GM19452 (cell line): ENCODE data around the gene ICOSLG.
"Not testable (repeated sequence)": the region's sequence is repeated elsewhere in the genome, so short reads cannot be mapped to it uniquely, and the experiment has no call there.

Experiments used
- ATAC-seq: cut with Tn5 transposase; IDR thresholded peaks from one replicate; pipeline ENCODE4 v1.9.1; 2021; ENCODE audit not compliant: unreplicated experiment

Gene ICOSLG

DNA sequence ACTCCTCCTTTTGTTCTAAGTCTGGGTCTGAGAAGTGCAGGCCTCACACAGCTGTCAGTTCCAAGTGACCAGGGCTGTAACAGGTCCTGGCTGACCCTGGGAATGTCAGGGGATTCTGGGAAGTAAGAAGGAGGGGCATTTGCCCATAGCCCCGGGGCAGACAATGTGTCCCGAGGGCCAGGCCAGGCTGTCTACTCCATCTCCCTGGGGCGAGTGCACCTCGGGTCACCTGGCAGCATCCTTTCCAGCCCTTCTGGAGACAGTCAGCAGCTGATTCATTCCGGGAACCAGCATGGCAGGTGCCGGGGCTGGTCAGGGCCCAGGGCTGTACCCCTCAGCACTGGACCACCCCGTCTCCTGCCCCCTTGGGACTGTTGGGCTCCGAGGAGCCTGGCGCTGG lies 13.1 kb downstream of the ICOSLG start:
- not testable (repeated sequence) for ATAC-seq

DNA sequence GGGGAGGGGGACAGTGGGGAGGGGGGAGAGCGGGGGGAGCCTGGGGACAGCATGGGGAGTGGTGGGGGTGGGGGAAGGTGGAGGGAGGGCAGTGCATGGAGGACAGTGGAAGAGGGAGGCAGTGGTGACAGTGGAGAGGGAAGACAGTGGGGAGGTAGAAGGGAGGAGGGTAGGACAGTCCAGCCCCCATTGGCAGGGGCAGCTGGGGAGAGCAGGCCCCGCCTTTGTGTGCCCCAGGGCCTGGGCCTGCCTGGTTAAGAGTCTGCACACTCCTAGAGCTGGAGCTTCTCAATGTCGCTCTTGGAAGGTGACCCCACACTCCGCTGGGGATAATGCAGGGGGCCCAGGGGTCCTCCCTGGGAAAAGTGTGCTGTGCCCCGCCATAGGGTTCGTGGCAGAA lies 15.1 kb downstream of the ICOSLG start:
- not testable (repeated sequence) for ATAC-seq

DNA sequence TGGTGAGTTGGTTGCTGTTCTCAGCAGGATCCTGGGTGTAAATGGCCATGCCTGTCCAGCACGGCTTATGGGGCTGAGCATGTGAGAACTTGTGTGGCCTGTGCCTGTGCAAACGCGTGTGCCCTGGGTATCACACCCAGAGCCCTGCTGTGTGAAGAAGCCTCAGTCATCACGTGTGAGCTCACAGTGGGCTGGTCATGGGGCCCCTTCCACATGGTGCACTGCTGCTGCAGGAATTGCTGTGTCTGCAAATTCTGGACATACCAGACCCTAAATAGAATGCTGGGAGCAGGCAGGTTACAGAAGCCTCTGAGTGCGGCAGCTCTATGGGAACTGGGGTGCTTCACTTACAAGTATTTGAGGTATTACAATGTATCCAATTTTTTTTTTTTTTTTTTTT lies 17.4 kb downstream of the ICOSLG start:
- ATAC-seq, result not testable (repeated sequence)

DNA sequence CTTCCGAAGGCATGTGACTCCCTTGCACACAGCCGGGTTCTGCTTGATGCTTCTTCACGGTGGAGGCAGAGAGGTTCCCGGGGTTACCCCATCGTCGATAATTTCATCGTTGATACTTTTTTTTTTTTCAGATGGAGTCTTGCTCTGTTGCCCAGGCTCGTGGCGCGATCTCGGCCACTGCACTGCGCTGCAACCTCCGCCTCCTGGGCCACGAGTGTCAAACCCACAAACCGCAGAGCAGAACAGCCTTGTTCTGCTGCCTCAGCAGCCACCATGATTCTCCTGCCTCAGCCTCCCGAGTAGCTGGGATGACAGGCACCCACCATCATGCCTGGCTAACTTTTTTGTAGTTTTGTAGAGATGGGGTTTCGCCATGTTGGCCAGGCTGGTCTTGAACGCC lies 20.1 kb downstream of the ICOSLG start:
- not testable (repeated sequence) for ATAC-seq

DNA sequence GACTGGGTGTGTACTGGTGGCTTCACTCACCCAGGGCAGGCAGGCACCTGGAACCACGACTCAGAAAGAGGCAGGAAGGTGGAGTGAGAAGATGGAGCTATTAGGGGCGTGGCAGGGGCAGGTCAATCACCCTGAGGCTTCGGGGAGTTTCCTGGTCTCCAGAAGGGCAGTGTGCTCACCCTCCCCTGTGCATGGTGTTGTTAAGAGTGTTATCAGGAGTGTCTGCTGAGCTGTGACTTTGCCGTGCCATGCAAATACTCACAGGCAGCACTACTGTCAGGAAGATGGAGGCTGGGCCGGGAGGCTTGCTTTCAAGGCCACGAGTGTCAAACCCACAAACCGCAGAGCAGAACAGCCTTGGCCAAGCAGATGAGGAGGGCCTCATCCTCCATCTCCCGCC lies 22.3 kb downstream of the ICOSLG start:
- ATAC-seq, result not testable (repeated sequence)

DNA sequence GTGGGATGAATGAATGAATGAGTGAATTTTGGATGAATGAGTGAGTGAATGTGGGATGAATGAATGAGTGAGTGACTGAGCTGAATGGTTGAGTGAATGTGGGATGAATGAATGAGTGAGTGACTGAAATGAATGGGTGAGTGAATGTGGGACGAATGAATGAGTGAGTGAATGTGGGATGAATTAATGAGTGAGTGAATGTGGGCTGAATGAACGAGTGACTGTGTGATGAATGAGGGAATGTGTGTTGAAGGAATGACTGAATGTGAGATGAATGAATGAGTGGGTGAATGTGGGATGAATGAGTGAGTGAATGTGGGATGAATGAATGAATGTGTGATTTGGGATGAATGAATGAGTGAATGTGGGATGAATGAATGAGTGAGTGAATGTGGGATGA lies 28.8 kb downstream of the ICOSLG start:
- not testable (repeated sequence) for ATAC-seq

DNA sequence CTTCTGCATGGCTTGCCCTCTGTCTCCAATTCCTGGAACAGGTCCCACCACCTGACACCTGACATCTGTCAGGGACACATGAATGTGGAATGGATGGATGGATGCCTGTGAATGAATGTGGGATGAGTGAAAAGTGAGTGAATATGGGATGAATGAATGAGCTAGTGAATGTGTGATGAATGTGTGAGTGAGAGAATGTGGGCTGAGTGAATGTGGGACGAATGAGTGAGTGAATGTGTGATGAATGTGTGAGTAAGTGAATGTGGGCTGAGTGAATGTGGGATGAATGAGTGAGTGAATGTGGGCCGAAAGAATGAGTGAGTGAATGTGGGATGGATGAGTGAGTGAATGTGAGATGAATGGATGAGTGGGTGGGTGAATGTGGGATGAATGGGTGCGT lies 29.2 kb downstream of the ICOSLG start:
- ATAC-seq, result not testable (repeated sequence)

DNA sequence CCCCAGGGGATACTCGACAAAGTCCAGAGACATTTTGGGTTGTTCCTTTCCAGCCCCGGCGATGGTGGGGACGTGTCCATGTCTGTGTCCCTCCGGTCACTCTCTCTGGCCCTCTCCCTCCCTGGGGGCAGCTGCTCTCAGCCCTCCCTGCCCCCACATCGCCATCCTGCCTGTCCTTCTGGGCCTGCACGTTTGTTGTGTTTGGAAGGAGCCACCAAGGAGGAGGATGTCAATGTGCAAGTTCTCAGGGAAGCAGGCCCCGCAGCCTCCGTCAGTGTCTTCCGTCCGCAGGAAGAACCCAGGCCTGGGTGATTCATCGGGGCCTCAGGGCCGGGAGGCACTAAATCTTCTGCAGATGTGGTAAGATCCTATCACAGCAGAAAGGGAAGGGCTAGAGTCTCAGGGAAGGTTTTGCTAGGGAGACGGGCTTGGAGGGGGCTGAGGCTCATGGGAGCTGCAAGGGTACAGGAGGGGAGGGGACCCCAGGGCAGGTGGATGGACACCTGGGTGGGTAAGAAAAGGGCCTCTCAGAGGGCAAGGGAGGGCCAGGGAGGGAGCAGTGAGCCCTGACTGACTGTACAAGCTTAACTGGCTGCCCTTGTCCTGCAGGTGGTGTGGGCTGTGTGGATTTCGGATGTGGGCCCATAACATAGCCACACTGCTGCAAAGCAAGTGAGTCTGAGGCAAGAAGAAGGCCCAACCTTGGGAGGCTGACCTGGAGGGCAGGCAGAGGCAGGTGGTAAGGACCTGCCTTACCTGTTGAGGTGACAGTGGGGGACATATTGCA lies 32.7 kb downstream of the ICOSLG start:
- ATAC-seq, result not testable (repeated sequence)

DNA sequence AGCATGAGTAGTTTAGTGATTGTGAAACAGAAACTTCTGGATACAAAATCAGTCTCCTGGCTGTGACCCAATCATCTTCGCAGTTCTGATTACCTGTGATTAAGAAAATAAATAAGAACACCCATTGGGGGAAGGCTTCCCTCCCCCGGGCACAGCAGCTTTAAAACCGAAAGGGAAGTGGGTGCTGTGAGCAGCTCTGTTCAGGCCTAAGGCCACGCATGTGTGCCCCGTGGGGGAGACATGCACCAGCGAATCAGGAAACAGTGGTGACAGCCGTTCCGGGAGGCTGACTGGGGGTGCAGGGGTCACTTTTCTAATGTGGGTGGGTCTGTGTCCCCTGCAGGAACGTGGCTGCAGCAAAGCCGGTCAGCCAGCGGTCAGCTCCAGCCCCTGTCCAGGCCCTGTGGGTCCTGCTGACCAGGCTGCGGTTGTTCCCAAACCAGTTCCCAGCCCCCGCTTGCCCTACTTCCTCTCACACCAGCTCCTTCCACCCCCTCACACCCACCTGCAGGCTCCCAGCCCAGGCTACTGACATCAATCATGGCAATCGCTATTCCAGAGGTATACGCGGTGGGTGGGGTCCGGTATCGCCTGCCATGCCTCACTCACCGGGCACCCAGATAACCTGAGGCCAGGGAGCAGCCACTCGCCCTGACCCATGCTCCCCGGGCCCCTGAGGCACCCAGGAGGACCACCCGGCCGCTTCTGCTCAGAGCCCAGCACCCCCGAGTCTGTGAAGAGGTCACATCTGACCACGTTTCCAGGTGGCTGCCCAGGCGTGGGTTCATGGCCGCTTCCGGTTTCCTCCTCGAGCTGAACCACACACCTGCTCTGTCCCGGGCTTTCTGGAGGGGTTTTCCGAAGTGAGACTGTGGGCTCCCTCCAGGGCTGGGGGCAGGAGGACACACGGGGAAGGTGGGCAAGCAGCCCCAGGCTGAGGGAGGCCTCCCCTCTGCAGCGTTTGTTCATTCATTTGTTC lies 33.8 kb downstream of the ICOSLG start:
- peak; percentile 69 for ATAC-seq

DNA sequence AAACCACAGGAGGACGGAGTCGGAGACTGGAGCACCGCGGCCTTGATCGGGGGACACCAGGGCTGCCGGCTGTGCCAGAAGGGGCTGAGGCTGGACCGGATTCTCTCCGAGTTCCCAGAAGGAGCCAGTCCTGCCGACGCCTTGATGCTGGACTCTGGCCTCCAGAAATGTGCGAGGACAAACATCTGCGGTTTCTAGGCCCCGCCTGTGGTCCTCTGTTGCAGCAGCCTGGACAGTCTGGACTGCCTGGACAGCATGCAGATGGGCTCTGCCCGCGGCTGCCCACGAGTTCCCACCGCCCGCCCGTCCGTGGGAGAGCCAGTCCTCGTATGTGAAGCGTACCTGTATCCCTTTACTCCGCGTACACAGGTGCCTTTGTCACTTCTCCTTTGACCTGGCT lies 34.6 kb downstream of the ICOSLG start:
- ATAC-seq, result not testable (repeated sequence)

DNA sequence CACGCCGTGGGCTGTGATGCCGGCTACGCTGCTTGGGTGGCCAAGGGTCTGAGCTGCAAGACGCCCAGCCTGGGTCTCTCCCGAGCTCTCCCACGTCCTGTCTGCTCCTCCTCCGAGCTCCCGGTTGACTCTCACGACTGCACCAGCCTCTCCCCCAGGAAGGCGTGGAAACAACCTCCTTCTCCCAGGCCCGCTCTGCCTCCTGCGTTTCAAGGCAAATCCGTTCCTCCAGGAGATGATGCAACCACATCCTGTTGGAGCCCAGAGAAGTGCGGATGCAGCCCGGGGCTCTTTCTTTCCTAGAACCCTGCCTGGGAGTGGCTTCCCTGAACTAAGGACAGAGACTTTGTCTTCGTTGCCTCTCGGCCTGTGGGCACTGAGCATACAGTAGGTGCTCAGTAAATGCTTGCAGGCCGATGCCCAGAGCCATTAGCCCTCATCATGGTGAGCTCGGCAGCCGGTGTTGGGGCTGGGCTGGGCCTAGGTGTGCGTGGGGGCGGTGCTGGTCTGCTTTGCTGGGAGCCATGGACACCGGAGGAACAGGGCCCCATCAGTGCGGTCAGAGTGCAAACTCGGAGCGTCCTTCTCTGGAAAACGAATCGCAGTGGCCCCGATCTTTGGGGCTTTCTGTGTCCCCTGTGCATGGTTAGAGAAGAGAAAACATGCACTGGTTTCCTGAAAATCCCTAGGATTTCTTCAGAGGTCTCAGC lies 38.0 kb downstream of the ICOSLG start:
- ATAC-seq, result not testable (repeated sequence)

DNA sequence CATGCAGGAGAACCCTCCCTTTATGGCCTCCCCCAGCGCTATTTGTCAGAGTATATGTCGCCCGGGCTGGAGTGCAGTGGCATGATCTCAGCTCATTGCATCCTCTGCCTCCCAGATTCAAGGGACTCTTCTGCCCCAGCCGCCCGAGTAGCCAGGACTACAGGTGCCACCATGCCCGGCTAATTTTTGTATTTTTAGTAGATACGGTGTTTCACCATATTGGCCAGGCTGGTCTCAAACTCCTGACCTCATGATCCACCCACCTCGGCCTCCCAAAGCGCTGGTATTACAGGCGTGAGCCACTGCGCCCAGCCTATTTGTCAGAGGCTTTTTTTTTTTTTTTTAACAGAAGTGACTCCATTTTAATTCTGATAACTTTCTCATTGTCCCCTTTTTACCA lies 40.7 kb downstream of the ICOSLG start:
- ATAC-seq, result not testable (repeated sequence)

DNA sequence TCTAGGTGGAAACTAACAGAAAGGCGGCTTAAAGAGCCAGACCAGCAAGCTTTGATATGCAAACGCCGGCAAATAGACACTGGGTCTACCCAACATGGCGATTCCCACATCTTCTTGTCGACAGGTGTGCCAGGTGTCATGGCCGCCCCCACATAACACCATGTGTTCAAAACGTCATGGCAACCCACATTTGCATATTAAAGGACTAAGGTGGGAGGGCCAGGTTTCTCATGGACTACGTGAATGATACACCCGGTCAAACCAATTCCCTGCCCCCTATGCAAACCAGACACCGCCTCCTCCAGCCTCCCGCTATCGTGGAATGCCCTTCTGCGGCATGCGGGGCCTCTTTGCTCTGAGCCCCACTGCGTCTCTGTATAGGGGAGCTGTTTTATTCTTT lies 41.3 kb downstream of the ICOSLG start:
- ATAC-seq, result no peak

DNA sequence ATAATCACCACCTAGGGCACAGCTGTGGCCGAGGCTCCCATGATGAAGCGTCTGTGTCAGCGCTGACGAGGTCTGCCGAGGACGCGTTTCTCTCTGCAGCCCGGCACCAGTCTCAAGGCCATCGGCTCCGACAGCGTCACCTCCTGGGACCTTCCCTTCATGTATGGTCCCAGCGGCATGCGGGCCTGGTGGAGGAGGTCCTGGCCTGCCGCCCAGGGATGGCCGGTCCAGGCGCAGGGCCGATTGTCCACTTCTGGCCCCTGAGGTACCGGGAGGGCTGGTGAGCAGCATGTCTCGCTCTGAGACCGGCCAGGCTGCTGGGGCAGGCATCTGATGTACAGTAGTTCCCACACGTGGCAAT lies 43.6 kb downstream of the ICOSLG start:
- not testable (repeated sequence) for ATAC-seq

DNA sequence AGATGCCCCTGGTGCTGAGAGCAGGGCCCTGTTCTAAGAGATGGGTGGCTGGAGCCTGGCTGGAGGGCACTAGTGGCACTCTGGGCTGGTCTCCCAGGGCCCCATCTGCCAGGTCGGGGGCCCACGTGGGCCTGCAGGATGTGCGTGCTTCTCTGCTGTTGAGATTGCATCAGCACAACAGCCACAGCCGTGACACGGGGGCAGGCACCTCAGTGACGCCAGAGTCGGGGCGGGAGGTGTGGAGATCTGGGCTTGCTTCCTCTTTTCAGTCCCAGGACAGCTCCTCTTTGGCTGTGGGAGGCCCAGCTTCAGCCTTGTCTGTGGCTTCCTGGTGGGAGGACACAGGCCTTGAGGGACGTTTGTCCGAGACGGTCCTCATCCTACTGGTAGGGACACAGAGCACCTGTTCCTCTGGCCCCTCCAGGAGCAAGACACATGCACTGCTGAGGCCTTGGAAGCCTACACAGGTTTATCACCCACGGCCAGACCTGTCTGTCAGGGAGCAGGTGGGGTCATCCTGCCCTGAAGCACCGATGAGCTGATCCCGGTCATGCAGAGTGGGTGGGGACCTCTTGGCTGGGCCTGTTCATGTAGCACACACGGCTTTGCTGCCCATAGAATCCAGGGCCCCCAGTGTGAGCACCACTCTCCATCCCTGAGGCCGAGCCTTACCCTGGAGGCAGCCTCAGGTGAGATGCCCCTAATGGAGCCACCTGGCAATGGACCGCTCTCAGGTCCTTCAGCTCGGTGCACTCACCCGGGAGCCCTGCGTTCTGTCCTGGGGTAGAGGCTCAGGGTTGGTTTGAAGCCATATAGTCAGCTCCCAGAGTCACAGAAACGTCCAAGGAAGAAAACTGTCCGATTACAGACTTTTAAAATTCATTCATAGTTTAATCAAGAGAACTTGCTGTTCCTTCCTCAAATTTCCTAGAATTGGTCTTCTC lies 44.3 kb downstream of the ICOSLG start:
- ATAC-seq, result not testable (repeated sequence)

DNA sequence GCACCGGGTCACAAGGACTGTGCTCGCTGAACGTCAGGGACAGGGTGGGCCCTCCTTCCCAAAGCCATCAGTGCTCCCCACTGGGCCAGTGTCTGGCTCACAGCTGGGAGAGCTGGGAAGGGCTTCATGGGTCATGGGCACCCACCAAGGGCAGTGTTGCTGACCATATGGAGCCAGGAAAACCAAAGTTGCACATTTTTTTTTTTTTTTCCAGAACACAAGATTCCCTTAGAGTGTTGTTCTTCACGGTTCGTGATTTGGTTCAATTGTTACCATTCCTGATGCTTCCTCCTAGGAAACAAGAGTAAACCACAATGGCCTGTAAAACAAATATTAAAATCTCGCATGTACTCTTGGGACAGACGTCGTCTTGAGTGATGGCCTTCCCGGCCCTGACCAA lies 45.9 kb downstream of the ICOSLG start:
- ATAC-seq, result not testable (repeated sequence)

DNA sequence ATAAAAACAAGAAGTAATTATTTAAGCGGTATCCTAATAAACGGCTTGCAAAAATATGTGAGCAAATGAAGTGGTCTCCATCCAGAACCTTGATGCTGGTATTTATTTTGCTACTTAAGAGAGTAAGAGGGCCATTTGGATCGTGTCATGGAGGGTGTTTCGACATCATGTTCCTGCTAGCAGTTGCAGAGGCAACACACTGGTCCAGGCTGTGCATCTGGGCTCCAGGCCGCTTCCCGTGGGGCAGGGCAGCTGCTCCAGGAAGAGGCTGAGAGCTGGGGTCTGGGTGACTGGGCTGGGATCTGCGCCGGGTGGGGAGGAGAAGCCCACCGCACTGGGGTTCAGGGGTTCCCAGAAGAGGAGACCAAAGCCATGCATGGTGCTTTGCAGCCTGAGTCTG lies 46.3 kb downstream of the ICOSLG start:
- not testable (repeated sequence) for ATAC-seq

DNA sequence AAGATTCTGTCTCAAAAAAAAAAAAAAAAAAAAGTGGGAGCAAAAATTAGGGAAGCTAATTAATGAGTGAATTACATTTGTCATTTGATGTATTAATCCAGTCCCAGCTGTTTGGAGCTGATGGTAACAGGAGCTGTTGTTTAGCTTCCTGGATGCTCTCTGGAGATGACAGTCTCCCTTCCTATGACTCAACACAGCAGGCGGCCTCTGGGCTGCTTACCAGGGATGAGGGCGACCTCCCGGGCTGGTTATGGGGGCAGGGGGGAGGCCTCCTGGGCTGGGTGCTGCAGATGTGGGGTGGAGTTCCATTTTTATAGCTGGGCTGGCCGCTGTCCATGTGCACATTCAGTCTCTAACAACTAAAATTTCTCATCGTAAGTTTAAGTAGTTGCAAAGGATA lies 47.6 kb downstream of the ICOSLG start:
- ATAC-seq, result not testable (repeated sequence)

DNA sequence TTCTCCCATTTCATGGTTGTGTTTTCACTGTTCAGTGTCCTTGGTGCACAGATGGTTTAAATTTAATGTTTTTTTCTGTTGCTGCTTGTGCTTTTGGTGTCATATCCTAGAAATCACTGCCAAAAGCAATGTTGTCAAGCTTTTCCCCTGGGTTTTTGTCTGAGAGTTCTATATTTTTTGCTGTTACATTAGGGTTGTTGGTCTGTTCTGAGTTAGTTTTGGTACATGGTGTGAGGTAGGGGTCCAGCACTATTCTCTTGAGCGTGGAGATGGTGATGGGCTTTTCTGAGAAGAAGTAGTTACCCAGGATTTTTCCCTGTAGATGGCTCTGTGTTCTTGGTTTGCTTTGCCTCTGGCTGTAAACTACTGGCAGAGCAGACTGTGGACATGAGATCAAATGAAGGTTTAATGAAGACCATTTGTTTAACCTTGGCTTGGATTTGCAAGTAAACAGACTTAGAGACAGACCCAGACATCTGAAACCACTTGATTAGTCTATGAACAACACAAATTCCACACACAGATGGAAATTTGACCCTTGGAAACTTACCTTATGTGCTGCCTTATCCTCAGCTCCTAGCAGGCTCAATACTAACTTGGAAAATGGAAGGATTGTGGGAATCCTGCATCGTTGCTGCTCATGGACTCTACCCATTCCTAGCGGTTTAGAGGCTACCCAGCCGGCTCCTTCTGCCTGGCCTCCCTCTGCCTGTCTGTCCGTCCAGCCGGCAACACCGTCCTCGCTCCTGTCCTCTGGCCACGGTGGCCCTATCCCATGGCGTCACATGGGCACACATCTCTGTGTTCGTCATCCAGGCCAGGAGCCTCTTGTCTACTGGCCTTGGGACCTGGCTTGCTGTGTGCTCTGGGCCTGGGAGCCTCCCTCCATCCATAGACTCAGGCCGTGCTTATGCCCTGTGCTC lies 50.1 kb downstream of the ICOSLG start:
- not testable (repeated sequence) for ATAC-seq
